ENCODE data around the gene SLX9. TPM values are rescaled to one million over a fixed set of nuclear protein-coding genes. Genes with fewer than 3 reads are reported as not detected.

SLX9 gene
- total RNA-seq, 6 experiments from 2014 or later, result 27.7 to 34.7 (median 31.5) TPM

GRCh38 chr21:44935533-44935927, 4.3 kb upstream of the SLX9 start:
- Mint-ChIP-seq H3K27ac (no peak overlapping the region), H3K4me3 (no peak overlapping the region), H3K27me3 (ENCODE audit: insufficient read depth) (peaks cover 6% of the 10 kb centered on the region), H3K36me3 (ENCODE audit: low read depth) (no peaks in the 10 kb centered on the region), H3K4me1 (ENCODE audit: low read depth) (peaks cover 10% of the 10 kb centered on the region), H3K9me3 (no peaks in the 10 kb centered on the region)
- peak; percentile 18; the same call in 1 of the 2 replicates for TF ChIP-seq CTCF (IDR thresholded peaks at IDR 0.05)
- DNase-seq, result no peak

GRCh38 chr21:44938772-44939531, 877 bp upstream of the SLX9 start:
- H3K27ac Mint-ChIP-seq, result peak overlapping the region; percentile 60
- H3K27me3 Mint-ChIP-seq (ENCODE audit: insufficient read depth), result peaks cover under 1% of the 10 kb centered on the region
- DNase-seq, result no peak
- H3K4me1 Mint-ChIP-seq (ENCODE audit: low read depth), result peaks cover 22% of the 10 kb centered on the region
- H3K4me3 Mint-ChIP-seq, result peak overlapping the region; percentile 90
- no peaks in the 10 kb centered on the region for H3K9me3 Mint-ChIP-seq
- no peaks in the 10 kb centered on the region for H3K36me3 Mint-ChIP-seq (ENCODE audit: low read depth)
- no peak for TF ChIP-seq CTCF (IDR thresholded peaks at IDR 0.05)

GRCh38 chr21:44940116-44940631, 345 bp downstream of the SLX9 start:
- H3K4me3 Mint-ChIP-seq, result peak overlapping the region; percentile 90
- no peak for DNase-seq
- H3K4me1 Mint-ChIP-seq (ENCODE audit: low read depth), result peaks cover 22% of the 10 kb centered on the region
- TF ChIP-seq CTCF (IDR thresholded peaks at IDR 0.05), result no peak
- H3K27me3 Mint-ChIP-seq (ENCODE audit: insufficient read depth), result no peaks in the 10 kb centered on the region; the same call in 1 of the 2 replicates
- H3K36me3 Mint-ChIP-seq (ENCODE audit: low read depth), result no peaks in the 10 kb centered on the region
- H3K9me3 Mint-ChIP-seq, result no peaks in the 10 kb centered on the region
- peak overlapping the region; percentile 64 for H3K27ac Mint-ChIP-seq

GRCh38 chr21:44941567-44941966, 1.7 kb downstream of the SLX9 start:
- TF ChIP-seq CTCF (IDR thresholded peaks at IDR 0.05), result no peak
- H3K27ac Mint-ChIP-seq, result no peak overlapping the region
- peak overlapping the region; percentile 90 for H3K4me3 Mint-ChIP-seq
- H3K4me1 Mint-ChIP-seq (ENCODE audit: low read depth), result peaks cover 22% of the 10 kb centered on the region
- H3K36me3 Mint-ChIP-seq (ENCODE audit: low read depth), result no peaks in the 10 kb centered on the region; the same call in 1 of the 2 replicates
- H3K27me3 Mint-ChIP-seq (ENCODE audit: insufficient read depth), result no peaks in the 10 kb centered on the region
- no peak for DNase-seq
- no peaks in the 10 kb centered on the region for H3K9me3 Mint-ChIP-seq

GRCh38 chr21:44942566-44942965, 2.7 kb downstream of the SLX9 start:
- Mint-ChIP-seq H3K4me3 (no peak overlapping the region; the same call in 1 of the 2 replicates), H3K36me3 (ENCODE audit: low read depth) (no peaks in the 10 kb centered on the region; the same call in 1 of the 2 replicates), H3K4me1 (ENCODE audit: low read depth) (peaks cover 22% of the 10 kb centered on the region), H3K27ac (no peak overlapping the region), H3K27me3 (ENCODE audit: insufficient read depth) (no peaks in the 10 kb centered on the region), H3K9me3 (no peaks in the 10 kb centered on the region)
- no peak for TF ChIP-seq CTCF (IDR thresholded peaks at IDR 0.05)
- no peak for DNase-seq

Measured in HFFc6 (cell line).